H9 (cell line): Measurements from ENCODE around the gene RALGAPA2. TPM values are rescaled to one million over a fixed set of nuclear protein-coding genes. Genes with fewer than 3 reads are reported as not detected.

Experiments used
- DNase-seq: peaks from one replicate; pipeline ENCODE4 v3.0.0-alpha.2; 2017
- H2AFZ ChIP-seq: one replicate; pipeline ENCODE4 v1.6.1; 2013; ENCODE audit warnings: mild to moderate bottlenecking, low read length, control low read depth, moderate library complexity
- H2AK5ac ChIP-seq: 2 replicates; pipeline ENCODE4 v1.6.1; 2013; ENCODE audit warnings: low read length, control low read depth, mixed read lengths; ENCODE audit not compliant: insufficient read length
- H2BK120ac ChIP-seq: one replicate; pipeline ENCODE4 v1.6.1; 2013; ENCODE audit warnings: low read depth, mild to moderate bottlenecking, low read length, control low read depth, inconsistent platforms; ENCODE audit not compliant: poor library complexity, severe bottlenecking
- H2BK12ac ChIP-seq: 2 replicates; pipeline ENCODE4 v1.6.1; 2013; ENCODE audit warnings: low read length, control low read depth, mixed read lengths, low read depth; ENCODE audit not compliant: insufficient read length
- H2BK15ac ChIP-seq: 2 replicates; pipeline ENCODE4 v1.6.1; 2013; ENCODE audit warnings: low read depth, low read length, control low read depth
- H2BK20ac ChIP-seq: one replicate; pipeline ENCODE4 v1.6.1; 2013; ENCODE audit warnings: low read depth, mild to moderate bottlenecking, low read length, control low read depth, inconsistent platforms; ENCODE audit not compliant: poor library complexity, severe bottlenecking
- H2BK5ac ChIP-seq: 2 replicates; pipeline ENCODE4 v1.6.1; 2013; ENCODE audit warnings: low read length, control low read depth, mixed read lengths; ENCODE audit not compliant: insufficient read length
- H3K14ac ChIP-seq: 2 replicates; pipeline ENCODE4 v1.6.1; 2013; ENCODE audit warnings: low read length, control low read depth; ENCODE audit not compliant: insufficient read depth
- H3K18ac ChIP-seq: 2 replicates; pipeline ENCODE4 v1.6.1; 2013; ENCODE audit warnings: low read depth, mild to moderate bottlenecking, mixed read lengths, low read length, control low read depth; ENCODE audit not compliant: insufficient read length
- H3K23ac ChIP-seq: 2 replicates; pipeline ENCODE4 v1.6.1; 2013; ENCODE audit warnings: low read length, control low read depth, mixed read lengths, low read depth; ENCODE audit not compliant: insufficient read length
- H3K23me2 ChIP-seq: 2 replicates; pipeline ENCODE4 v1.6.1; 2013; ENCODE audit warnings: low read depth, mild to moderate bottlenecking, mixed read lengths, low read length, control low read depth; ENCODE audit not compliant: insufficient read length, poor library complexity, severe bottlenecking
- H3K27ac ChIP-seq: 2 replicates; pipeline ENCODE4 v1.5.1; 2013; ENCODE audit warnings: low read length, control low read depth, mixed read lengths, low read depth; ENCODE audit not compliant: insufficient read length
- H3K27me3 ChIP-seq: 2 replicates; pipeline ENCODE4 v1.6.1; 2013; ENCODE audit warnings: low read length, control low read depth, inconsistent platforms; ENCODE audit not compliant: insufficient read depth
- H3K4ac ChIP-seq: 2 replicates; pipeline ENCODE4 v1.6.1; 2013; ENCODE audit warnings: low read depth, mild to moderate bottlenecking, control low read depth, inconsistent platforms, low read length, moderate library complexity
- H3K4me1 ChIP-seq: 2 replicates; pipeline ENCODE4 v1.6.1; 2013; ENCODE audit warnings: low read length, control low read depth, inconsistent platforms; ENCODE audit not compliant: insufficient read depth
- H3K4me2 ChIP-seq: 2 replicates; pipeline ENCODE4 v1.6.1; 2013; ENCODE audit warnings: low read length, control low read depth, mixed read lengths; ENCODE audit not compliant: insufficient read length, insufficient read depth
- H3K56ac ChIP-seq: 2 replicates; pipeline ENCODE4 v1.6.1; 2013; ENCODE audit warnings: low read depth, mild to moderate bottlenecking, mixed read lengths, low read length, control low read depth; ENCODE audit not compliant: insufficient read length
- H3K79me1 ChIP-seq: 2 replicates; pipeline ENCODE4 v1.6.1; 2013; ENCODE audit warnings: low read depth, mild to moderate bottlenecking, moderate library complexity, low read length, control low read depth, inconsistent platforms; ENCODE audit not compliant: insufficient read depth, poor library complexity, severe bottlenecking
- H3K79me2 ChIP-seq: 2 replicates; pipeline ENCODE4 v1.6.1; 2013; ENCODE audit warnings: low read length, control low read depth, inconsistent platforms; ENCODE audit not compliant: insufficient read depth
- H3K9ac ChIP-seq: 2 replicates; pipeline ENCODE4 v1.6.1; 2013; ENCODE audit warnings: low read length, control low read depth, mixed read lengths; ENCODE audit not compliant: insufficient read length; ENCODE audit errors: extremely low read depth
- H3K9me3 ChIP-seq: one replicate; pipeline ENCODE4 v1.6.1; 2013; ENCODE audit warnings: low read depth, low read length, inconsistent platforms; ENCODE audit not compliant: control insufficient read depth
- H3T11ph ChIP-seq: one replicate; pipeline ENCODE4 v1.6.1; 2013; ENCODE audit warnings: mild to moderate bottlenecking, low read length, control low read depth, inconsistent platforms
- H4K20me1 ChIP-seq: one replicate; pipeline ENCODE4 v1.6.1; 2013; ENCODE audit not compliant: control insufficient read depth, insufficient read length, insufficient read depth
- H4K5ac ChIP-seq: 2 replicates; pipeline ENCODE4 v1.6.1; 2013; ENCODE audit warnings: low read depth, mild to moderate bottlenecking, mixed read lengths, low read length, control low read depth; ENCODE audit not compliant: insufficient read length
- H4K8ac ChIP-seq: replicated peaks from 2 replicates; pipeline ENCODE4 v1.6.1; 2013; ENCODE audit warnings: low read length, control low read depth, mixed read lengths, low read depth; ENCODE audit not compliant: insufficient read length
- H4K91ac ChIP-seq: 2 replicates; pipeline ENCODE4 v1.6.1; 2013; ENCODE audit warnings: low read depth, mild to moderate bottlenecking, moderate library complexity, mixed read lengths, low read length, control low read depth; ENCODE audit not compliant: insufficient read length
- H3K27ac Mint-ChIP-seq, 3 experiments: 2 replicates in 2 of 3; 3 replicates in 1 of 3; pipeline ENCODE4 v1.8.0; 2020 to 2021; ENCODE audit warnings: mixed read lengths in 3 of 3, mild to moderate bottlenecking in 1 of 3, moderate library complexity in 1 of 3
- H3K27me3 Mint-ChIP-seq: 2 replicates; pipeline ENCODE4 v1.8.0; 2021; ENCODE audit warnings: low read depth, mild to moderate bottlenecking, moderate library complexity, mixed read lengths
- H3K36me3 Mint-ChIP-seq, 3 experiments: 2 replicates in 2 of 3; 3 replicates in 1 of 3; pipeline ENCODE4 v1.8.0; 2020 to 2021; ENCODE audit warnings: low read depth in 3 of 3, mixed read lengths in 3 of 3; ENCODE audit not compliant: insufficient read depth in 1 of 3
- H3K4me1 Mint-ChIP-seq, 2 experiments: 2 replicates each; pipeline ENCODE4 v1.8.0; 2020; ENCODE audit warnings: mixed read lengths in 2 of 2
- H3K4me3 Mint-ChIP-seq, 2 experiments: 2 replicates in 1 of 2; 3 replicates in 1 of 2; pipeline ENCODE4 v1.8.0; 2020 to 2021; ENCODE audit warnings: mild to moderate bottlenecking in 2 of 2, mixed read lengths in 2 of 2, moderate library complexity in 1 of 2
- H3K9me3 Mint-ChIP-seq, 2 experiments: 2 replicates in 1 of 2; 3 replicates in 1 of 2; pipeline ENCODE4 v1.8.0; 2020; ENCODE audit warnings: mild to moderate bottlenecking in 2 of 2, mixed read lengths in 2 of 2, moderate library complexity in 1 of 2
- CTCF ChIP-seq: fragments of 200-600 bp; sonication (generic); conservative IDR thresholded peaks from 3 replicates; pipeline ENCODE4 v1.8.0; 2021; ENCODE audit warnings: antibody characterized with exemption, mild to moderate bottlenecking
- WGBS: extraction: QIAGEN DNeasy Blood & Tissue Kit; methylation state at CpG from one replicate; pipeline ENCODE4 v1.1.7; 2013; ENCODE audit warnings: missing lambda C conversion rate, low lambda C conversion rate, mixed read lengths; ENCODE audit not compliant: insufficient read length; ENCODE audit errors: extremely low coverage; 5-methylcytosine and 5-hydroxymethylcytosine counted together
- total RNA-seq: library from RNA; stranded (reverse); gene quantifications from 2 replicates; pipeline ENCODE4 v1.2.1, GENCODE V29; 2021

Gene RALGAPA2
- total RNA-seq, 1 experiment from 2014 or later, result 16.6 TPM

- H3K9me3 Mint-ChIP-seq, result peaks cover 5 to 6% of the 10 kb centered on the region in 2 experiments; a peak in 3 of 5 replicates
- H3K27ac Mint-ChIP-seq, result no peak overlapping the region
These were observed 127.3 kb downstream of the RALGAPA2 start for GRCh38 chr20:20585146-20585545.

More at GRCh38 chr20:20585146-20585545, 127.3 kb downstream of the RALGAPA2 start:
- no peak overlapping the region for H3K4me2 ChIP-seq
- Mint-ChIP-seq H3K36me3 (peaks cover 19 to 39% (median 37%) of the 10 kb centered on the region in 3 experiments), H3K4me1 (peaks cover 5% of the 10 kb centered on the region in 2 experiments), H3K4me3 (no peak overlapping the region), H3K27me3 (no peaks in the 10 kb centered on the region)
- TF ChIP-seq CTCF, result no peak
- no peaks in the 10 kb centered on the region for H3K79me1 ChIP-seq
- no peak overlapping the region for H3K14ac ChIP-seq
- H3K9me3 ChIP-seq, result no peaks in the 10 kb centered on the region
- H3K9ac ChIP-seq, result no peak overlapping the region
- H4K91ac ChIP-seq, result no peak overlapping the region
- H2AK5ac ChIP-seq, result no peak overlapping the region
- H3T11ph ChIP-seq, result no peak overlapping the region
- no peak overlapping the region for H2BK12ac ChIP-seq
- no peaks in the 10 kb centered on the region for H3K27me3 ChIP-seq
- H3K56ac ChIP-seq, result no peak overlapping the region
- H2BK120ac ChIP-seq, result no peak overlapping the region
- no peak overlapping the region for H2BK5ac ChIP-seq
- WGBS, result no CpG with 5 or more reads among the region's 1 CpG
- H3K23ac ChIP-seq, result no peak overlapping the region
- no peak overlapping the region for H2BK15ac ChIP-seq
- no peak overlapping the region for H2AFZ ChIP-seq
- H3K4me1 ChIP-seq, result no peaks in the 10 kb centered on the region
- no peak overlapping the region for H3K4ac ChIP-seq
- H3K23me2 ChIP-seq, result no peaks in the 10 kb centered on the region
- no peak overlapping the region for H2BK20ac ChIP-seq
- no peak overlapping the region for H4K8ac ChIP-seq
- no peak overlapping the region for H3K27ac ChIP-seq
- DNase-seq, result no peak
- H4K20me1 ChIP-seq, result no peaks in the 10 kb centered on the region
- H4K5ac ChIP-seq, result no peak overlapping the region
- H3K79me2 ChIP-seq, result no peaks in the 10 kb centered on the region
- H3K18ac ChIP-seq, result no peak overlapping the region
